HEK293 (cell line): ENCODE measurements around the gene MRPL3.

Source experiments
- GFI1B ChIP-seq: fragments of 450-650 bp; formaldehyde crosslinking; IDR thresholded peaks from 2 replicates; pipeline ENCODE4 v1.5.1; 2016; ENCODE audit warnings: missing biosample characterization, missing genetic modification characterization
- IKZF3 ChIP-seq: fragments of 450-650 bp; IDR thresholded peaks from 2 replicates; pipeline ENCODE4 v1.5.0; 2018; ENCODE audit warnings: missing biosample characterization, mild to moderate bottlenecking, missing genetic modification characterization, moderate library complexity
- REPIN1 ChIP-seq: fragments of 450-650 bp; formaldehyde crosslinking; IDR thresholded peaks from 2 replicates; pipeline ENCODE4 v1.5.1; 2017; ENCODE audit warnings: missing biosample characterization, missing genetic modification characterization, low read depth
- SCRT1 ChIP-seq: fragments of 450-650 bp; formaldehyde crosslinking; IDR thresholded peaks from 2 replicates; pipeline ENCODE4 v1.5.1; 2016; ENCODE audit warnings: missing biosample characterization, missing genetic modification characterization, borderline replicate concordance
- SP2 ChIP-seq: fragments of 450-650 bp; formaldehyde crosslinking; IDR thresholded peaks from 2 replicates; pipeline ENCODE4 v1.5.1; 2016; ENCODE audit warnings: missing biosample characterization, missing genetic modification characterization
- SP3 ChIP-seq: fragments of 450-650 bp; formaldehyde crosslinking; IDR thresholded peaks from 2 replicates; pipeline ENCODE4 v1.5.1; 2016; ENCODE audit warnings: missing biosample characterization, missing genetic modification characterization
- SP7 ChIP-seq: fragments of 450-650 bp; formaldehyde crosslinking; IDR thresholded peaks from 2 replicates; pipeline ENCODE4 v1.5.1; 2016; ENCODE audit warnings: missing biosample characterization, missing genetic modification characterization
- YY1 ChIP-seq: fragments of 450-650 bp; formaldehyde crosslinking; IDR thresholded peaks from 2 replicates; pipeline ENCODE4 v1.5.1; 2018; ENCODE audit warnings: missing biosample characterization, missing genetic modification characterization
- YY2 ChIP-seq: fragments of 450-650 bp; formaldehyde crosslinking; IDR thresholded peaks from 2 replicates; pipeline ENCODE4 v1.5.1; 2016; ENCODE audit warnings: missing biosample characterization, missing genetic modification characterization
- ZBTB17 ChIP-seq: fragments of 450-650 bp; formaldehyde crosslinking; IDR thresholded peaks from 2 replicates; pipeline ENCODE4 v1.5.1; 2016; ENCODE audit warnings: missing biosample characterization, missing genetic modification characterization
- ZNF223 ChIP-seq: fragments of 450-650 bp; formaldehyde crosslinking; IDR thresholded peaks from 2 replicates; pipeline ENCODE4 v1.5.1; 2016; ENCODE audit warnings: missing biosample characterization, missing genetic modification characterization
- ZNF248 ChIP-seq: fragments of 450-650 bp; formaldehyde crosslinking; IDR thresholded peaks from 2 replicates; pipeline ENCODE4 v1.5.1; 2017; ENCODE audit warnings: missing biosample characterization, missing genetic modification characterization
- ZNF324 ChIP-seq: fragments of 450-650 bp; formaldehyde crosslinking; IDR thresholded peaks from 2 replicates; pipeline ENCODE4 v1.5.1; 2016; ENCODE audit warnings: missing biosample characterization, missing genetic modification characterization
- ZNF335 ChIP-seq: fragments of 450-650 bp; formaldehyde crosslinking; conservative IDR thresholded peaks from 2 replicates; pipeline ENCODE4 v1.5.1; 2016; ENCODE audit warnings: missing biosample characterization, missing genetic modification characterization
- ZNF677 ChIP-seq: fragments of 450-650 bp; IDR thresholded peaks from 2 replicates; pipeline ENCODE4 v1.5.0; 2018; ENCODE audit warnings: missing biosample characterization, mild to moderate bottlenecking, missing genetic modification characterization, moderate library complexity
- ZNF701 ChIP-seq: fragments of 450-650 bp; formaldehyde crosslinking; IDR thresholded peaks from 2 replicates; pipeline ENCODE4 v1.5.1; 2016; ENCODE audit warnings: missing biosample characterization, missing genetic modification characterization
- ZNF830 ChIP-seq: fragments of 450-650 bp; IDR thresholded peaks from 2 replicates; pipeline ENCODE4 v1.5.0; 2018; ENCODE audit warnings: missing biosample characterization, missing genetic modification characterization, low read depth, mild to moderate bottlenecking, moderate library complexity
- ZXDB ChIP-seq: fragments of 450-650 bp; formaldehyde crosslinking; IDR thresholded peaks from 2 replicates; pipeline ENCODE4 v1.5.1; 2016; ENCODE audit warnings: missing biosample characterization, missing genetic modification characterization
- TF ChIP-seq, protein P1 (sequence below): fragments of 450-650 bp; formaldehyde crosslinking; IDR thresholded peaks from 2 replicates; pipeline ENCODE4 v1.5.1; 2016; ENCODE audit warnings: missing biosample characterization, missing genetic modification characterization
- TF ChIP-seq, protein P2 (sequence below): fragments of 450-650 bp; formaldehyde crosslinking; IDR thresholded peaks from 2 replicates; pipeline ENCODE4 v1.5.1; 2016; ENCODE audit warnings: missing biosample characterization, missing genetic modification characterization
- TF ChIP-seq, protein P3 (sequence below): fragments of 450-650 bp; formaldehyde crosslinking; IDR thresholded peaks from 2 replicates; pipeline ENCODE4 v1.5.1; 2016; ENCODE audit warnings: missing biosample characterization, missing genetic modification characterization
- TF ChIP-seq, protein P4 (sequence below): fragments of 450-650 bp; formaldehyde crosslinking; IDR thresholded peaks from 2 replicates; pipeline ENCODE4; 2016; ENCODE audit warnings: missing biosample characterization, missing genetic modification characterization
- TF ChIP-seq, protein P5 (sequence below): fragments of 450-650 bp; formaldehyde crosslinking; IDR thresholded peaks from 2 replicates; pipeline ENCODE4 v1.5.1; 2016; ENCODE audit warnings: missing biosample characterization, missing genetic modification characterization
- TF ChIP-seq, protein P6 (sequence below): sonication (generic); formaldehyde crosslinking; IDR thresholded peaks from 2 replicates; pipeline ENCODE4 v1.8.1; 2022; ENCODE audit warnings: mild to moderate bottlenecking, moderate library complexity, missing genetic modification reagents
- TF ChIP-seq, protein P7 (sequence below): IDR thresholded peaks from 2 replicates; pipeline ENCODE4 v1.6.1; 2011; ENCODE audit warnings: mild to moderate bottlenecking, low read depth, low read length, borderline replicate concordance

The MRPL3 gene

DNA sequence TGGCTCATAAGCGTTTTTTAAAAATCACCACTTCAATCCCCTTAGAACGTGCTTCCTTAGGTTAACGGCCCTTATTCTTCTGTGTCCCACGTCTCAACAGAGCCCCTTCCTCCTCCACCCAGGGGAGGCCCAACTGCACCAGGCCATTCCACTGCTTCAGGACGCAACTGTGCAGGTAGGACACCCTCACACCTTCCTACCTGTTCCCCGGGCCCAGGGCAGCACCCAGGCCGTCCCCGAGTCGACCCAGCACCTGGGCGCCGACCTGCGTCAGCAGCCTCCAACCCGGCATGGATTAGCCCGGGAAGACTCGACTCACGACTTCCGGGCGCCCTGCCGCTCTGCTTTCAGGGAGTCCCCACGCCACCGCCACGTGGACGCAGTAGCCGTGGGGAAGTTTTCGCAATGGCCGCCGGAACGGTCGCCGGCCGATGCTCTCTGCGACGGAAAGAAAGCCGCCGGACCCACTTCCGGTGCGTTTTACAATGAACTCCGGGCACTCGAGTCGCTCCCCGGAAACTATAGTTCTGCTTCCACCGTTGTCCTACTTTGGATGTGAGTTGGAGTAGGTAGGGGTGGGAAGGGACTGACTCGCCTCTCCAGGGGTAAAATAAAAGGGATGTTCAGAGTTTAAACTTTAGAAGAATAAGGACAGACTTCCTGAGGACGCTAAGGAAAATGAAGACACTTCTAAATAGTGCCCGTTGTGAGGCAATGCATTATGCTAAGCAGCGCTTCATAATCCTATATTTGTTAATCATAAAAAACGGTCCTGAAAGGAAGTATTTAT is at the start of gene MRPL3 (continued):
- TF ChIP-seq, protein P1, sequence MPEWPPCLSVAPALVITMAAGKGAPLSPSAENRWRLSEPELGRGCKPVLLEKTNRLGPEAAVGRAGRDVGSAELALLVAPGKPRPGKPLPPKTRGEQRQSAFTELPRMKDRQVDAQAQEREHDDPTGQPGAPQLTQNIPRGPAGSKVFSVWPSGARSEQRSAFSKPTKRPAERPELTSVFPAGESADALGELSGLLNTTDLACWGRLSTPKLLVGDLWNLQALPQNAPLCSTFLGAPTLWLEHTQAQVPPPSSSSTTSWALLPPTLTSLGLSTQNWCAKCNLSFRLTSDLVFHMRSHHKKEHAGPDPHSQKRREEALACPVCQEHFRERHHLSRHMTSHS, result no peak
- peak; percentile 84 for TF ChIP-seq ZBTB17 (tag by site-specific recombination)
- peak; percentile 34; the same call in 1 of the 2 replicates for TF ChIP-seq SP3 (tag by site-specific recombination)
- no peak for TF ChIP-seq ZNF830
- TF ChIP-seq GFI1B (tag by site-specific recombination), result no peak
- TF ChIP-seq, protein P2, sequence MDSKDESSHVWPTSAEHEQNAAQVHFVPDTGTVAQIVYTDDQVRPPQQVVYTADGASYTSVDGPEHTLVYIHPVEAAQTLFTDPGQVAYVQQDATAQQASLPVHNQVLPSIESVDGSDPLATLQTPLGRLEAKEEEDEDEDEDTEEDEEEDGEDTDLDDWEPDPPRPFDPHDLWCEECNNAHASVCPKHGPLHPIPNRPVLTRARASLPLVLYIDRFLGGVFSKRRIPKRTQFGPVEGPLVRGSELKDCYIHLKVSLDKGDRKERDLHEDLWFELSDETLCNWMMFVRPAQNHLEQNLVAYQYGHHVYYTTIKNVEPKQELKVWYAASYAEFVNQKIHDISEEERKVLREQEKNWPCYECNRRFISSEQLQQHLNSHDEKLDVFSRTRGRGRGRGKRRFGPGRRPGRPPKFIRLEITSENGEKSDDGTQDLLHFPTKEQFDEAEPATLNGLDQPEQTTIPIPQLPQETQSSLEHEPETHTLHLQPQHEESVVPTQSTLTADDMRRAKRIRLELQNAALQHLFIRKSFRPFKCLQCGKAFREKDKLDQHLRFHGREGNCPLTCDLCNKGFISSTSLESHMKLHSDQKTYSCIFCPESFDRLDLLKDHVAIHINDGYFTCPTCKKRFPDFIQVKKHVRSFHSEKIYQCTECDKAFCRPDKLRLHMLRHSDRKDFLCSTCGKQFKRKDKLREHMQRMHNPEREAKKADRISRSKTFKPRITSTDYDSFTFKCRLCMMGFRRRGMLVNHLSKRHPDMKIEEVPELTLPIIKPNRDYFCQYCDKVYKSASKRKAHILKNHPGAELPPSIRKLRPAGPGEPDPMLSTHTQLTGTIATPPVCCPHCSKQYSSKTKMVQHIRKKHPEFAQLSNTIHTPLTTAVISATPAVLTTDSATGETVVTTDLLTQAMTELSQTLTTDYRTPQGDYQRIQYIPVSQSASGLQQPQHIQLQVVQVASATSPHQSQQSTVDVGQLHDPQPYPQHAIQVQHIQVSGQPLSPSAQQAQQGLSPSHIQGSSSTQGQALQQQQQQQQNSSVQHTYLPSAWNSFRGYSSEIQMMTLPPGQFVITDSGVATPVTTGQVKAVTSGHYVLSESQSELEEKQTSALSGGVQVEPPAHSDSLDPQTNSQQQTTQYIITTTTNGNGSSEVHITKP (tag by site-specific recombination), result peak; percentile 42
- peak; percentile 89 for TF ChIP-seq ZXDB (tag by site-specific recombination)
- TF ChIP-seq ZNF701 (tag by site-specific recombination), result no peak
- peak; percentile 80 for TF ChIP-seq YY2 (tag by site-specific recombination)
- TF ChIP-seq SCRT1 (tag by site-specific recombination), result no peak
- 0 out of 2 replicates have a peak, but pooled peaks have one; percentile 16 for TF ChIP-seq ZNF677 (tag by site-specific recombination)
- TF ChIP-seq, protein P3, sequence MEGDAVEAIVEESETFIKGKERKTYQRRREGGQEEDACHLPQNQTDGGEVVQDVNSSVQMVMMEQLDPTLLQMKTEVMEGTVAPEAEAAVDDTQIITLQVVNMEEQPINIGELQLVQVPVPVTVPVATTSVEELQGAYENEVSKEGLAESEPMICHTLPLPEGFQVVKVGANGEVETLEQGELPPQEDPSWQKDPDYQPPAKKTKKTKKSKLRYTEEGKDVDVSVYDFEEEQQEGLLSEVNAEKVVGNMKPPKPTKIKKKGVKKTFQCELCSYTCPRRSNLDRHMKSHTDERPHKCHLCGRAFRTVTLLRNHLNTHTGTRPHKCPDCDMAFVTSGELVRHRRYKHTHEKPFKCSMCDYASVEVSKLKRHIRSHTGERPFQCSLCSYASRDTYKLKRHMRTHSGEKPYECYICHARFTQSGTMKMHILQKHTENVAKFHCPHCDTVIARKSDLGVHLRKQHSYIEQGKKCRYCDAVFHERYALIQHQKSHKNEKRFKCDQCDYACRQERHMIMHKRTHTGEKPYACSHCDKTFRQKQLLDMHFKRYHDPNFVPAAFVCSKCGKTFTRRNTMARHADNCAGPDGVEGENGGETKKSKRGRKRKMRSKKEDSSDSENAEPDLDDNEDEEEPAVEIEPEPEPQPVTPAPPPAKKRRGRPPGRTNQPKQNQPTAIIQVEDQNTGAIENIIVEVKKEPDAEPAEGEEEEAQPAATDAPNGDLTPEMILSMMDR (tag by site-specific recombination), result peak; percentile 25; the same call in 1 of the 2 replicates
- peak; percentile 31; the same call in 1 of the 2 replicates for TF ChIP-seq SP2 (tag by site-specific recombination)
- TF ChIP-seq ZNF248, result no peak
- TF ChIP-seq, protein P4, sequence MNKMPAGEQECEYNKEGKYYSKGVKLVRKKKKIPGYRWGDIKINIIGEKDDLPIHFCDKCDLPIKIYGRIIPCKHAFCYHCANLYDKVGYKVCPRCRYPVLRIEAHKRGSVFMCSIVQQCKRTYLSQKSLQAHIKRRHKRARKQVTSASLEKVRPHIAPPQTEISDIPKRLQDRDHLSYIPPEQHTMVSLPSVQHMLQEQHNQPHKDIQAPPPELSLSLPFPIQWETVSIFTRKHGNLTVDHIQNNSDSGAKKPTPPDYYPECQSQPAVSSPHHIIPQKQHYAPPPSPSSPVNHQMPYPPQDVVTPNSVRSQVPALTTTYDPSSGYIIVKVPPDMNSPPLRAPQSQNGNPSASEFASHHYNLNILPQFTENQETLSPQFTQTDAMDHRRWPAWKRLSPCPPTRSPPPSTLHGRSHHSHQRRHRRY (tag by site-specific recombination), result no peak
- TF ChIP-seq, protein P5, sequence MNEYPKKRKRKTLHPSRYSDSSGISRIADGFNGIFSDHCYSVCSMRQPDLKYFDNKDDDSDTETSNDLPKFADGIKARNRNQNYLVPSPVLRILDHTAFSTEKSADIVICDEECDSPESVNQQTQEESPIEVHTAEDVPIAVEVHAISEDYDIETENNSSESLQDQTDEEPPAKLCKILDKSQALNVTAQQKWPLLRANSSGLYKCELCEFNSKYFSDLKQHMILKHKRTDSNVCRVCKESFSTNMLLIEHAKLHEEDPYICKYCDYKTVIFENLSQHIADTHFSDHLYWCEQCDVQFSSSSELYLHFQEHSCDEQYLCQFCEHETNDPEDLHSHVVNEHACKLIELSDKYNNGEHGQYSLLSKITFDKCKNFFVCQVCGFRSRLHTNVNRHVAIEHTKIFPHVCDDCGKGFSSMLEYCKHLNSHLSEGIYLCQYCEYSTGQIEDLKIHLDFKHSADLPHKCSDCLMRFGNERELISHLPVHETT (tag by site-specific recombination), result peak; percentile 85
- TF ChIP-seq ZNF223 (tag by site-specific recombination), result no peak
- TF ChIP-seq SP7 (tag by site-specific recombination), result peak; percentile 79; the same call in 1 of the 2 replicates
- TF ChIP-seq, protein P6, sequence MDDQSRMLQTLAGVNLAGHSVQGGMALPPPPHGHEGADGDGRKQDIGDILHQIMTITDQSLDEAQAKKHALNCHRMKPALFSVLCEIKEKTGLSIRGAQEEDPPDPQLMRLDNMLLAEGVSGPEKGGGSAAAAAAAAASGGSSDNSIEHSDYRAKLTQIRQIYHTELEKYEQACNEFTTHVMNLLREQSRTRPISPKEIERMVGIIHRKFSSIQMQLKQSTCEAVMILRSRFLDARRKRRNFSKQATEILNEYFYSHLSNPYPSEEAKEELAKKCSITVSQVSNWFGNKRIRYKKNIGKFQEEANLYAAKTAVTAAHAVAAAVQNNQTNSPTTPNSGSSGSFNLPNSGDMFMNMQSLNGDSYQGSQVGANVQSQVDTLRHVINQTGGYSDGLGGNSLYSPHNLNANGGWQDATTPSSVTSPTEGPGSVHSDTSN (CRISPR knock-in tag), result 0 out of 2 replicates have a peak, but pooled peaks have one; percentile 54
- TF ChIP-seq REPIN1, result peak; percentile 20; the same call in 1 of the 2 replicates
- peak; percentile 93 for TF ChIP-seq YY1
- TF ChIP-seq, protein P7, sequence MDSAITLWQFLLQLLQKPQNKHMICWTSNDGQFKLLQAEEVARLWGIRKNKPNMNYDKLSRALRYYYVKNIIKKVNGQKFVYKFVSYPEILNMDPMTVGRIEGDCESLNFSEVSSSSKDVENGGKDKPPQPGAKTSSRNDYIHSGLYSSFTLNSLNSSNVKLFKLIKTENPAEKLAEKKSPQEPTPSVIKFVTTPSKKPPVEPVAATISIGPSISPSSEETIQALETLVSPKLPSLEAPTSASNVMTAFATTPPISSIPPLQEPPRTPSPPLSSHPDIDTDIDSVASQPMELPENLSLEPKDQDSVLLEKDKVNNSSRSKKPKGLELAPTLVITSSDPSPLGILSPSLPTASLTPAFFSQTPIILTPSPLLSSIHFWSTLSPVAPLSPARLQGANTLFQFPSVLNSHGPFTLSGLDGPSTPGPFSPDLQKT, result no peak
- peak; percentile 76 for TF ChIP-seq IKZF3 (tag by site-specific recombination)
- TF ChIP-seq ZNF335, result peak; percentile 40
- no peak; the same call in 1 of the 2 replicates for TF ChIP-seq ZNF324
